ENCODE data around the gene RARS1. TPM values are rescaled to one million over a fixed set of nuclear protein-coding genes. Genes with fewer than 3 reads are reported as not detected.

Gene RARS1
- total and polyA plus RNA-seq, 7 donors: 27.2 to 69.3 (median 39.6) TPM

DNA sequence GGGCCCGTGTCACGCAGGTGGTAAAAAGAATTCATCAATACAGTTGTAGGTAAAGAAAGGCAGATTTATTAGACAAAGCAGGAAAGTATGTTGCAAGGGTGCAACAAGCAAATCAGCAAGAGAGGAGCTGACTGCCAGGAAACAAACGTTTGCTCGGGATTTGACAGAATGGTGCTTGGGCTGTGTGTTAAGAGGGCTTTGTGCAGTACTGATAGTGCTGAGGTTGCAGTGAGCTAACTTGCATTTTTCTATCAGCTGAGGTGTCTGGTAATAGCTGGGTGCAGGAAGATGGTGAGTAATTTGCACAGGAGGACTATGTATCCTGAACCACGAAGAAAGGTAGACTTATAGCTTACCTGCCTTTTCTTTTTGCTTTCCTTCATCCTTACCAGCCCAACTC lies 3.9 kb upstream of the RARS1 start:
- Histone ChIP-seq H3K27ac (no peak overlapping the region), H3K4me3 (no peak overlapping the region), H3K27me3 (ENCODE audit: insufficient read depth in 3 of 3, low read length in 2 of 3) (peaks cover 0 to 2% (median 0%) of the 10 kb centered on the region in 3 donors), H3K36me3 (ENCODE audit: insufficient read depth in 1 of 2, low read depth in 1 of 2) (no peaks in the 10 kb centered on the region), H3K4me1 (peaks cover 3% of the 10 kb centered on the region), H3K9me3 (no peaks in the 10 kb centered on the region)
- DNase-seq: no peak
- 63 to 73% (median 68%) methylated on average over 5 of the region's 5 CpGs for WGBS, 3 donors
- no peak for ATAC-seq
- intact Hi-C loops (cut with DNase I): loop anchor here in 1 of 2 donors (10.0 kb wide), 1 partner anchor 1102 kb away; the partner anchor contains the start of gene SPDL1
- TF ChIP-seq, protein P1, sequence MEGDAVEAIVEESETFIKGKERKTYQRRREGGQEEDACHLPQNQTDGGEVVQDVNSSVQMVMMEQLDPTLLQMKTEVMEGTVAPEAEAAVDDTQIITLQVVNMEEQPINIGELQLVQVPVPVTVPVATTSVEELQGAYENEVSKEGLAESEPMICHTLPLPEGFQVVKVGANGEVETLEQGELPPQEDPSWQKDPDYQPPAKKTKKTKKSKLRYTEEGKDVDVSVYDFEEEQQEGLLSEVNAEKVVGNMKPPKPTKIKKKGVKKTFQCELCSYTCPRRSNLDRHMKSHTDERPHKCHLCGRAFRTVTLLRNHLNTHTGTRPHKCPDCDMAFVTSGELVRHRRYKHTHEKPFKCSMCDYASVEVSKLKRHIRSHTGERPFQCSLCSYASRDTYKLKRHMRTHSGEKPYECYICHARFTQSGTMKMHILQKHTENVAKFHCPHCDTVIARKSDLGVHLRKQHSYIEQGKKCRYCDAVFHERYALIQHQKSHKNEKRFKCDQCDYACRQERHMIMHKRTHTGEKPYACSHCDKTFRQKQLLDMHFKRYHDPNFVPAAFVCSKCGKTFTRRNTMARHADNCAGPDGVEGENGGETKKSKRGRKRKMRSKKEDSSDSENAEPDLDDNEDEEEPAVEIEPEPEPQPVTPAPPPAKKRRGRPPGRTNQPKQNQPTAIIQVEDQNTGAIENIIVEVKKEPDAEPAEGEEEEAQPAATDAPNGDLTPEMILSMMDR (IDR thresholded peaks at IDR 0.05): no peak

DNA sequence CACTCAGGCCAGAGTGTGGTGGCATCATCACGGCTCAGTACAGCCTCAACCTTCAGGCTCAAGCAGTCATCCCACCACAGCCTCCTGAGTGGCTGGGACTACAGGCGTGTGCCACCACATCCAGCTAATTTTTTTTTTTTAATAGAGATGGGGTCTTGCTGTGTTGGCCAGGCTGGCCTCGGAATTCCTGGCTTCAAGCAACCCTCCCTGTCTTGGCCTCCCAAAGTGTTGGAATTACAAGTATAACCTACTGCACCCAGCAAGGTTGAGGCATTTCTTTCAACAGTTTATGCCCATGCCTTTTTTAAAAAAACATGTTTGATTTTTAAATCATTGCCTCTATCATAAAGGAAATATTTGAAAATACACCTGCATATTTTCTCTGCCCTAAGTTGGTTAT lies 2.8 kb downstream of the RARS1 start:
- Histone ChIP-seq H3K4me3 (no peak overlapping the region), H3K9me3 (no peaks in the 10 kb centered on the region), H3K27me3 (ENCODE audit: insufficient read depth in 3 of 3, low read length in 2 of 3) (no peaks in the 10 kb centered on the region), H3K36me3 (ENCODE audit: insufficient read depth in 1 of 2, low read depth in 1 of 2) (peaks cover 5 to 66% of the 10 kb centered on the region in 2 donors), H3K27ac (no peak overlapping the region), H3K4me1 (peaks cover 5% of the 10 kb centered on the region)
- ATAC-seq (no peak), DNase-seq (no peak)
- intact Hi-C loops (cut with DNase I): loop anchor here (5.0 to 10.0 kb wide), 2 partner anchors 88 to 1096 kb away; partner anchors contain the start of genes PANK3 (in 1 of the 2) and SPDL1 (in 1 of the 2)
- TF ChIP-seq, protein P1 (IDR thresholded peaks at IDR 0.05): no peak
- WGBS, 3 donors: 94 to 98% (median 97%) methylated on average over 3 of the region's 3 CpGs

DNA sequence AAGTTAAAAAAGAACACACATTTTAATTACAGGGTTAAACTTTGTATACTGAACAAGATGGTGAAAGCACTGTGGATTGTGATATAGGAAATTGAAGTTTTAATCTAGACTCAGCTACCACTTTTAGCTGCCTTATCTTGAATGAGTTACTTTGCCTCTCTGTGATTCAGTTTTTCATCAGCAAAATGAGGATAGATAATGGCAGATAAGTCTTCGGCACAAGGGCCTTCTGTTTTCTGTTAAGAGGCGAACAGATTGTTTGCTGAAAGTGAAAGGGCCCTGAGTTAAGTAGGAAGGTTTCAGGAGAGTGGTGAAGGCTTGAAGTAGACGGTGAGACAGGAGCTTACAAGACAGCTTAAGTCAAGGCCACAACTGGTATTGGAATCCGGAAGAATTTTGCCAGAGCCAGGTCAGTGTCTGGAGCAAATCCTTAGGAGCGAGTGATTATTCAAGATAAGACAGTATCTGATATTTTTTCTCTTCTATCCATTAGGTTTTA lies 7.8 kb downstream of the RARS1 start:
- ATAC-seq (no peak), DNase-seq (no peak)
- H3K4me1 ChIP-seq: no peaks in the 10 kb centered on the region
- no peaks in the 10 kb centered on the region for H3K27me3 ChIP-seq (ENCODE audit: insufficient read depth in 3 of 3, low read length in 2 of 3)
- TF ChIP-seq, protein P1 (IDR thresholded peaks at IDR 0.05): no peak
- no peak overlapping the region for H3K27ac ChIP-seq
- H3K9me3 ChIP-seq: no peaks in the 10 kb centered on the region
- WGBS, 3 donors: 94 to 96% (median 95%) methylated on average over 5 of the region's 5 CpGs
- peaks cover 16 to 100% of the 10 kb centered on the region in 2 donors for H3K36me3 ChIP-seq (ENCODE audit: insufficient read depth in 1 of 2, low read depth in 1 of 2)
- no peak overlapping the region for H3K4me3 ChIP-seq
- intact Hi-C loops (cut with DNase I): loop anchor here (2.0 to 5.0 kb wide), 2 partner anchors 17 to 63 kb away; no protein-coding TSS in a partner anchor

DNA sequence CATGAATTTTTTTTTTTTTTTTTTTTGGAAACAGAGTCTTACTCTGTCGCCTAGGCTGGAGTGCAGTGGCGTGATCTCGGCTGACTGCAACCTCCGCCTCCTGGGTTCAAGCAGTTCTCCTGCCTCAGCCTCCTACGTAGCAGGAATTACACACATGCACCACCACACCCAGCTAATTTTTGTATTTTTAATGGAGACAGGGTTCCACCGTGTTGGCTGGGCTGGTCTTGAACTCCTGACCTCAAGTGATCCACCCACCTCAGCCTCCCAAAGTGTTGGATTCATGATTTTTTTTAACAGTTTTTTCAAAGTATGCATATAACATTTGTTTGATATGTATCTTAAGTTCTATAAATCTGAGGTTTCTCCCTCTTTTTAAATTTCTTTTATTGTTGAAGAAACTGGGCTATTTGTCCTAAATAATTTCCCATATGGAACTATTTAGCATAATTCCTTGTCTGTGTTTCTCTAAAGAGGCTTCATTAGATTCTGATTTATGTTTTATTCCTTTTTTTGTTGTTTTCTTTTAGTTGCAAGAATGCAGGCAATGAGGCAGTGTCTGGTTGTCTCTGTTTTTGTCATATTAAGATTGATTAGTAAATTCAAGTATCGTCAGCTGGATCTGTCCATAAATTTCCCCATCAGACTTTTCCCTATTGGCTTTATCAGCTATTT lies 16.4 kb downstream of the RARS1 start:
- DNase-seq (no peak), ATAC-seq (no peak)
- no peaks in the 10 kb centered on the region for H3K4me1 ChIP-seq
- TF ChIP-seq, protein P1 (IDR thresholded peaks at IDR 0.05): no peak
- peaks cover 14 to 100% of the 10 kb centered on the region in 2 donors for H3K36me3 ChIP-seq (ENCODE audit: insufficient read depth in 1 of 2, low read depth in 1 of 2)
- H3K27me3 ChIP-seq (ENCODE audit: insufficient read depth in 3 of 3, low read length in 2 of 3): no peaks in the 10 kb centered on the region
- intact Hi-C loops (cut with DNase I): no loop called here
- no peak overlapping the region for H3K27ac ChIP-seq
- no peak overlapping the region for H3K4me3 ChIP-seq
- WGBS, 3 donors: 87 to 92% (median 91%) methylated on average over 7 of the region's 7 CpGs
- H3K9me3 ChIP-seq: no peaks in the 10 kb centered on the region
